ENCODE data around the gene OSBPL2. TPM values are rescaled to one million over a fixed set of nuclear protein-coding genes. Genes with fewer than 3 reads are reported as not detected.

Gene OSBPL2
- total and polyA plus RNA-seq, 4 donors = 9.9 to 19.7 (median 12.3) TPM

DNA sequence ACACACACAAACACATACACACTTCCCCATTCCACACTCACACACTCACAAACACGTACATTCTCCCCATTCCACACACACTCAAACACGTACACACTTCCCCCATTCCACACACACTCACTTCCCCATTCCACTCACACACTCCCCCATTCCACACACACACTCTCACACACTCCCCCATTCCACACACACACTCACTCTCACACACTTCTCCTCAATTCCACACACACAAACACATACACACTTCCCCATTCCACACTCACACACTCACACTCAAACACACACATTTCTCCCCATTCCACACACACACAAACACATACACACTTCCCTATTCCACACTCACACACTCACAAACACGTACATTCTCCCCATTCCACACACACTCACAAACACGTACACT is 8.7 kb upstream of the OSBPL2 start:
- 68% methylated on average over 4 of the region's 4 CpGs for WGBS

More for the DNA sequence above, 8.7 kb upstream of the OSBPL2 start:
- no peak overlapping the region for H3K27ac ChIP-seq (ENCODE audit: low read depth in 1 of 2, low read length in 2 of 2)
- H3K4me1 ChIP-seq (ENCODE audit: control insufficient read depth in 4 of 4, insufficient read depth in 4 of 4, low read length in 3 of 4) = no peaks in the 10 kb centered on the region
- no peaks in the 10 kb centered on the region for H3K27me3 ChIP-seq (ENCODE audit: control insufficient read depth in 4 of 4, insufficient read depth in 4 of 4, low read length in 3 of 4)
- no peaks in the 10 kb centered on the region for H3K9me3 ChIP-seq (ENCODE audit: control insufficient read depth in 4 of 4, low read length in 3 of 4)
- no peak overlapping the region for H3K4me3 ChIP-seq (ENCODE audit: low read depth in 1 of 3, low read length in 3 of 3)
- no peak for TF ChIP-seq FOXA2 (IDR thresholded peaks at IDR 0.05)
- TF ChIP-seq GABPA (IDR thresholded peaks at IDR 0.05 in 1 of 2, conservative IDR thresholded peaks at IDR 0.05 in 1 of 2) = no peak
- TF ChIP-seq SP1 (IDR thresholded peaks at IDR 0.05) = no peak
- TF ChIP-seq, protein P1, sequence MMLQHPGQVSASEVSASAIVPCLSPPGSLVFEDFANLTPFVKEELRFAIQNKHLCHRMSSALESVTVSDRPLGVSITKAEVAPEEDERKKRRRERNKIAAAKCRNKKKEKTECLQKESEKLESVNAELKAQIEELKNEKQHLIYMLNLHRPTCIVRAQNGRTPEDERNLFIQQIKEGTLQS (IDR thresholded peaks at IDR 0.05) = no peak
- TF ChIP-seq, protein P2, sequence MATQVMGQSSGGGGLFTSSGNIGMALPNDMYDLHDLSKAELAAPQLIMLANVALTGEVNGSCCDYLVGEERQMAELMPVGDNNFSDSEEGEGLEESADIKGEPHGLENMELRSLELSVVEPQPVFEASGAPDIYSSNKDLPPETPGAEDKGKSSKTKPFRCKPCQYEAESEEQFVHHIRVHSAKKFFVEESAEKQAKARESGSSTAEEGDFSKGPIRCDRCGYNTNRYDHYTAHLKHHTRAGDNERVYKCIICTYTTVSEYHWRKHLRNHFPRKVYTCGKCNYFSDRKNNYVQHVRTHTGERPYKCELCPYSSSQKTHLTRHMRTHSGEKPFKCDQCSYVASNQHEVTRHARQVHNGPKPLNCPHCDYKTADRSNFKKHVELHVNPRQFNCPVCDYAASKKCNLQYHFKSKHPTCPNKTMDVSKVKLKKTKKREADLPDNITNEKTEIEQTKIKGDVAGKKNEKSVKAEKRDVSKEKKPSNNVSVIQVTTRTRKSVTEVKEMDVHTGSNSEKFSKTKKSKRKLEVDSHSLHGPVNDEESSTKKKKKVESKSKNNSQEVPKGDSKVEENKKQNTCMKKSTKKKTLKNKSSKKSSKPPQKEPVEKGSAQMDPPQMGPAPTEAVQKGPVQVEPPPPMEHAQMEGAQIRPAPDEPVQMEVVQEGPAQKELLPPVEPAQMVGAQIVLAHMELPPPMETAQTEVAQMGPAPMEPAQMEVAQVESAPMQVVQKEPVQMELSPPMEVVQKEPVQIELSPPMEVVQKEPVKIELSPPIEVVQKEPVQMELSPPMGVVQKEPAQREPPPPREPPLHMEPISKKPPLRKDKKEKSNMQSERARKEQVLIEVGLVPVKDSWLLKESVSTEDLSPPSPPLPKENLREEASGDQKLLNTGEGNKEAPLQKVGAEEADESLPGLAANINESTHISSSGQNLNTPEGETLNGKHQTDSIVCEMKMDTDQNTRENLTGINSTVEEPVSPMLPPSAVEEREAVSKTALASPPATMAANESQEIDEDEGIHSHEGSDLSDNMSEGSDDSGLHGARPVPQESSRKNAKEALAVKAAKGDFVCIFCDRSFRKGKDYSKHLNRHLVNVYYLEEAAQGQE (IDR thresholded peaks at IDR 0.05) = no peak
- no peak for TF ChIP-seq YY1 (IDR thresholded peaks at IDR 0.05)
- no peak for TF ChIP-seq TAF1 (conservative IDR thresholded peaks at IDR 0.05)
- no peak for TF ChIP-seq HNF4G (IDR thresholded peaks at IDR 0.05)
- TF ChIP-seq FOXA1 (IDR thresholded peaks at IDR 0.05) = no peak
- TF ChIP-seq NR2F2 (IDR thresholded peaks at IDR 0.05) = no peak
- TF ChIP-seq RAD21 (IDR thresholded peaks at IDR 0.05) = no peak
- no peak for TF ChIP-seq EGR1 (IDR thresholded peaks at IDR 0.05; ENCODE audit: low read depth in 2 of 2)
- TF ChIP-seq, protein P3, sequence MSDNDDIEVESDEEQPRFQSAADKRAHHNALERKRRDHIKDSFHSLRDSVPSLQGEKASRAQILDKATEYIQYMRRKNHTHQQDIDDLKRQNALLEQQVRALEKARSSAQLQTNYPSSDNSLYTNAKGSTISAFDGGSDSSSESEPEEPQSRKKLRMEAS (IDR thresholded peaks at IDR 0.05) = no peak
- TF ChIP-seq, protein P4, sequence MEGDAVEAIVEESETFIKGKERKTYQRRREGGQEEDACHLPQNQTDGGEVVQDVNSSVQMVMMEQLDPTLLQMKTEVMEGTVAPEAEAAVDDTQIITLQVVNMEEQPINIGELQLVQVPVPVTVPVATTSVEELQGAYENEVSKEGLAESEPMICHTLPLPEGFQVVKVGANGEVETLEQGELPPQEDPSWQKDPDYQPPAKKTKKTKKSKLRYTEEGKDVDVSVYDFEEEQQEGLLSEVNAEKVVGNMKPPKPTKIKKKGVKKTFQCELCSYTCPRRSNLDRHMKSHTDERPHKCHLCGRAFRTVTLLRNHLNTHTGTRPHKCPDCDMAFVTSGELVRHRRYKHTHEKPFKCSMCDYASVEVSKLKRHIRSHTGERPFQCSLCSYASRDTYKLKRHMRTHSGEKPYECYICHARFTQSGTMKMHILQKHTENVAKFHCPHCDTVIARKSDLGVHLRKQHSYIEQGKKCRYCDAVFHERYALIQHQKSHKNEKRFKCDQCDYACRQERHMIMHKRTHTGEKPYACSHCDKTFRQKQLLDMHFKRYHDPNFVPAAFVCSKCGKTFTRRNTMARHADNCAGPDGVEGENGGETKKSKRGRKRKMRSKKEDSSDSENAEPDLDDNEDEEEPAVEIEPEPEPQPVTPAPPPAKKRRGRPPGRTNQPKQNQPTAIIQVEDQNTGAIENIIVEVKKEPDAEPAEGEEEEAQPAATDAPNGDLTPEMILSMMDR (IDR thresholded peaks at IDR 0.05; ENCODE audit: low read depth, low read length, missing input control) = no peak
- no peak for TF ChIP-seq HNF4A (conservative IDR thresholded peaks at IDR 0.05)
- TF ChIP-seq RXRA (IDR thresholded peaks at IDR 0.05) = no peak
- TF ChIP-seq JUND (IDR thresholded peaks at IDR 0.05) = no peak
- TF ChIP-seq ZBTB33 (IDR thresholded peaks at IDR 0.05) = no peak
- no peak for DNase-seq (ENCODE audit: low spot score)
- no peak overlapping the region for H3K9ac ChIP-seq (ENCODE audit: low read depth in 1 of 2, low read length in 2 of 2)
- no peaks in the 10 kb centered on the region for H3K36me3 ChIP-seq (ENCODE audit: control insufficient read depth in 4 of 4, insufficient read depth in 3 of 4, low read depth in 1 of 4, low read length in 3 of 4)

Measured in liver (tissue), 9 donors.